GM21390 (cell line): ENCODE data around the gene BTLA.
A peak's percentile ranks its signal among the peaks of the same experiment; 100 is the strongest.
"Not testable (repeated sequence)": the region's sequence is repeated elsewhere in the genome, so short reads cannot be mapped to it uniquely, and the experiment has no call there.

Source experiments
- ATAC-seq: cut with Tn5 transposase; IDR thresholded peaks from one replicate; pipeline ENCODE4 v1.9.1; 2021; ENCODE audit not compliant: unreplicated experiment

The BTLA gene

GRCh38 chr3:112498914-112499711, at the start of gene BTLA:
Gene BTLA, minus strand, starts transcription at chr3:112499472. Its CDS starts 114 bp downstream, at chr3:112499358.
- peak; percentile 63 for ATAC-seq

GRCh38 chr3:112546216-112546759, 47.0 kb upstream of the BTLA start:
- no peak for ATAC-seq

- ATAC-seq, result peak; percentile 87
Measured at GRCh38 chr3:112539825-112540650, 40.8 kb upstream of the BTLA start.

GRCh38 chr3:112531358-112531781, 32.1 kb upstream of the BTLA start:
- ATAC-seq, result no peak

- ATAC-seq, result no peak
Measured at GRCh38 chr3:112530573-112530972, 31.3 kb upstream of the BTLA start.

- ATAC-seq, result not testable (repeated sequence)
Measured at GRCh38 chr3:112524127-112524526, 24.9 kb upstream of the BTLA start.

GRCh38 chr3:112519424-112520001, 20.2 kb upstream of the BTLA start:
- peak; percentile 48 for ATAC-seq

GRCh38 chr3:112518970-112519369, 19.7 kb upstream of the BTLA start:
- not testable (repeated sequence) for ATAC-seq

GRCh38 chr3:112514527-112515128, 15.4 kb upstream of the BTLA start:
- ATAC-seq, result peak; percentile 98

GRCh38 chr3:112512320-112512719, 13.0 kb upstream of the BTLA start:
- ATAC-seq, result no peak

GRCh38 chr3:112508860-112509259, 9.6 kb upstream of the BTLA start:
- ATAC-seq, result no peak

GRCh38 chr3:112508261-112508660, 9.0 kb upstream of the BTLA start:
- no peak for ATAC-seq

- ATAC-seq, result no peak
Measured at GRCh38 chr3:112505907-112506306, 6.6 kb upstream of the BTLA start.

- no peak for ATAC-seq
Measured at GRCh38 chr3:112504123-112504522, 4.9 kb upstream of the BTLA start.

- no peak for ATAC-seq
Measured at GRCh38 chr3:112503304-112503972, 4.2 kb upstream of the BTLA start.

GRCh38 chr3:112500621-112501020, 1.3 kb upstream of the BTLA start:
- ATAC-seq, result no peak

- ATAC-seq, result no peak
Measured at GRCh38 chr3:112497897-112498548, 1.2 kb downstream of the BTLA start.

GRCh38 chr3:112496366-112497067, 2.8 kb downstream of the BTLA start:
- no peak for ATAC-seq

GRCh38 chr3:112494448-112494767, 4.9 kb downstream of the BTLA start:
- not testable (repeated sequence) for ATAC-seq
